Gastroesophageal sphincter (tissue), 4 donors: ENCODE results near the gene EIF1AX. TPM values are rescaled to one million over a fixed set of nuclear protein-coding genes. Genes with fewer than 3 reads are reported as not detected.
"Not testable (repeated sequence)": the region's sequence is repeated elsewhere in the genome, so short reads cannot be mapped to it uniquely, and the experiment has no call there.

ENCODE experiments used
- ATAC-seq: fragments of 150-250 bp; one replicate; pipeline ENCODE4 v1.9.1; 2016; ENCODE audit warnings: mild to moderate bottlenecking, moderate library complexity
- H3K27ac ChIP-seq, 4 donors: fragments of 200-600 bp; sonication (generic) in 3 of 4; 1 replicate in 3 of 4; 2 replicates in 1 of 4; pipeline ENCODE4 v1.5.1; 2016 to 2019
- H3K27me3 ChIP-seq: fragments of 200-600 bp; sonication (generic); one replicate; pipeline ENCODE4 v1.5.1; 2019
- H3K36me3 ChIP-seq, 2 donors: fragments of 200-600 bp; sonication (generic); one replicate each; pipeline ENCODE4 v1.5.1; 2019; ENCODE audit warnings: control low read depth in 1 of 2
- H3K4me1 ChIP-seq, 3 donors: fragments of 200-600 bp; sonication (generic); 1 replicate in 2 of 3; 2 replicates in 1 of 3; pipeline ENCODE4 v1.5.1; 2016 to 2019; ENCODE audit warnings: control low read depth in 2 of 3
- H3K4me3 ChIP-seq, 2 donors: fragments of 200-600 bp; sonication (generic); one replicate each; pipeline ENCODE4 v1.5.1; 2019; ENCODE audit warnings: mild to moderate bottlenecking in 1 of 2, moderate library complexity in 1 of 2
- H3K9me3 ChIP-seq, 3 donors: fragments of 200-600 bp; sonication (generic); one replicate each; pipeline ENCODE4 v1.5.1; 2017 to 2019; ENCODE audit warnings: control low read depth in 2 of 3
- EP300 ChIP-seq: sonication (generic); formaldehyde crosslinking; IDR thresholded peaks from one replicate; pipeline ENCODE4 v1.6.1; 2017; ENCODE audit warnings: antibody characterized with exemption, mild to moderate bottlenecking
- POLR2A ChIP-seq, 2 donors: fragments of 450-650 bp; IDR thresholded peaks; one replicate each; pipeline ENCODE4 v1.6.1; 2017; ENCODE audit warnings: antibody characterized with exemption in 2 of 2, mild to moderate bottlenecking in 2 of 2, moderate library complexity in 1 of 2
- POLR2AphosphoS5 ChIP-seq: sonication (generic); formaldehyde crosslinking; IDR thresholded peaks from one replicate; pipeline ENCODE4 v1.6.1; 2017; ENCODE audit warnings: antibody characterized with exemption
- WGBS, 2 donors: methylation state at CpG; one replicate each; pipeline ENCODE4 v1.1.5; 2018; ENCODE audit warnings: low coverage in 1 of 2; 5-methylcytosine and 5-hydroxymethylcytosine counted together
- total RNA-seq, 4 donors: library from RNA; depleted of rRNA; stranded (reverse); fragments of >200 nt; gene quantifications; one replicate each; pipeline ENCODE4 v1.1.0, GENCODE V29; 2016
- TF ChIP-seq, protein P1 (sequence below), 4 experiments: fragments of 200-600 bp in 2 of 4; fragments of 450-650 bp in 2 of 4; sonication (generic) in 1 of 4; IDR thresholded peaks; one replicate each; pipeline ENCODE4 v1.5.1; 2017 to 2019; ENCODE audit warnings: antibody characterized with exemption in 4 of 4, mild to moderate bottlenecking in 2 of 4, moderate library complexity in 2 of 4

EIF1AX gene
- total RNA-seq, 4 donors from 2014 or later: 52.0 to 70.4 (median 53.4) TPM

DNA sequence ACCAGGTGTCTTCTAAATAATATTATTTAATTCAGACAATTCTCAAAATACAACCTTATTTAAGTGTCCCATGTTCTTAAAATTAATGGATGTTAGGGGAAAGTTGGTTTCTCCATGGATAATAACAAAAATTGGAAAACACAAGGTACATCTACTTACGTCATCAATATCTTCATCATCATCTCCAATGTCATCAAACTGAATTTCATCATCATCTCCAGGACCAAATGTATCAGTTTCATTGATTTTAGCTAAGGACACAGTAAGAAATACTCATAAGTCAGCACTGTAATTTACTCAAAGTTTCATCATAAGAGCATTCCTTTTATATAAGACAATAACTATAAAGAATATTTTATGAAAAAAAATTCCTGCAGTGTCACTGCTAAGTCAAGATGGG, 11.3 kb downstream of the EIF1AX start:
- Histone ChIP-seq H3K27ac (no peak overlapping the region), H3K36me3 (peaks cover 0 to 59% of the 10 kb centered on the region in 2 donors), H3K27me3 (no peaks in the 10 kb centered on the region), H3K4me1 (no peaks in the 10 kb centered on the region), H3K9me3 (no peaks in the 10 kb centered on the region), H3K4me3 (no peak overlapping the region)
- 89 to 100% methylated on average over 1 of the region's 1 CpG for WGBS, 2 donors
- TF ChIP-seq POLR2A (IDR thresholded peaks at IDR 0.05) (no peak), POLR2AphosphoS5 (no peak), EP300 (no peak)
- TF ChIP-seq, protein P1, sequence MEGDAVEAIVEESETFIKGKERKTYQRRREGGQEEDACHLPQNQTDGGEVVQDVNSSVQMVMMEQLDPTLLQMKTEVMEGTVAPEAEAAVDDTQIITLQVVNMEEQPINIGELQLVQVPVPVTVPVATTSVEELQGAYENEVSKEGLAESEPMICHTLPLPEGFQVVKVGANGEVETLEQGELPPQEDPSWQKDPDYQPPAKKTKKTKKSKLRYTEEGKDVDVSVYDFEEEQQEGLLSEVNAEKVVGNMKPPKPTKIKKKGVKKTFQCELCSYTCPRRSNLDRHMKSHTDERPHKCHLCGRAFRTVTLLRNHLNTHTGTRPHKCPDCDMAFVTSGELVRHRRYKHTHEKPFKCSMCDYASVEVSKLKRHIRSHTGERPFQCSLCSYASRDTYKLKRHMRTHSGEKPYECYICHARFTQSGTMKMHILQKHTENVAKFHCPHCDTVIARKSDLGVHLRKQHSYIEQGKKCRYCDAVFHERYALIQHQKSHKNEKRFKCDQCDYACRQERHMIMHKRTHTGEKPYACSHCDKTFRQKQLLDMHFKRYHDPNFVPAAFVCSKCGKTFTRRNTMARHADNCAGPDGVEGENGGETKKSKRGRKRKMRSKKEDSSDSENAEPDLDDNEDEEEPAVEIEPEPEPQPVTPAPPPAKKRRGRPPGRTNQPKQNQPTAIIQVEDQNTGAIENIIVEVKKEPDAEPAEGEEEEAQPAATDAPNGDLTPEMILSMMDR (IDR thresholded peaks at IDR 0.05): no peak
- no peak for ATAC-seq

DNA sequence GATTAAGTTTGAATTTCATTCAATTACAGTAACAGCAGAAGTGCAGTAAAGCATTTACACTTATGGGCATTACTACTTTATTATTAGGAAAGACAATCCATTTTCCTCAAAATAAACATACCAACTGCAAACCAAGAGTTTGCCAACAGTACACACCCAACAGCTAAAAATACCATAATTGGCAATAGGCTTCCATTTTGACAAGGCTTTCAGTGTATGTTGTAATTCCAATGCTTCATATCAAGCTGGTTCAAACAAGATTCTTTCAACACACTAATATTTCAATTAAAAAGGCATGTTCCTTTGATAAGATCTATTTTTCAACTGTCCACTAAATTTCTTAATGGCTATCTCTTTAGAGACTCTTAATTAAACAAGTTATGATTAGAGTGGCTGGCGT, 12.1 kb downstream of the EIF1AX start:
- Histone ChIP-seq H3K36me3 (peaks cover 0 to 56% of the 10 kb centered on the region in 2 donors), H3K4me1 (no peaks in the 10 kb centered on the region), H3K9me3 (no peaks in the 10 kb centered on the region), H3K27me3 (no peaks in the 10 kb centered on the region), H3K27ac (no peak overlapping the region), H3K4me3 (no peak overlapping the region)
- ATAC-seq: no peak
- 82 to 83% methylated on average over 1 of the region's 1 CpG for WGBS, 2 donors
- TF ChIP-seq POLR2AphosphoS5 (no peak), POLR2A (IDR thresholded peaks at IDR 0.05) (no peak), EP300 (no peak)
- TF ChIP-seq, protein P1 (IDR thresholded peaks at IDR 0.05): no peak

DNA sequence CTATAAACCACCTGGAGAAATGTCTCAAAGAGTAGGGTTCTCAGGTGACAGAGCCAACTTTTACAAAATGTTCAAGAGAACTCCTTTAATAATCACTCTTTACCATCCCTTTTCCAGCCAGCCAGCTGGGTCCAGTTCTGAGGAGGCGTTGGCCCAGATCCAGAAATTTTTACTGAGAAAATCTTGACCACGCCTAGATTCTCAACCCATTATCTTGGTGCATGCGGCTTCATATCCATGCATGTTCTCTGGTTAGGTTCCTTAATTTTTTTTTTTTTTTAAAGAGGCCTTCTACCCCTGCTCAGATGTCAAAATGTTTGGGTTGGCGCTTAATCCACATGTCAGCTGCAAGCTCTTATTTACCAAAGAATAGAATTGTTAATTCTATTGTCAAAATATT, 13.0 kb downstream of the EIF1AX start:
- Histone ChIP-seq H3K27ac (no peak overlapping the region), H3K4me1 (no peaks in the 10 kb centered on the region), H3K27me3 (no peaks in the 10 kb centered on the region), H3K4me3 (no peak overlapping the region), H3K9me3 (no peaks in the 10 kb centered on the region), H3K36me3 (peaks cover 0 to 47% of the 10 kb centered on the region in 2 donors)
- TF ChIP-seq POLR2A (IDR thresholded peaks at IDR 0.05) (no peak), POLR2AphosphoS5 (no peak), EP300 (no peak)
- TF ChIP-seq, protein P1 (IDR thresholded peaks at IDR 0.05): no peak
- no peak for ATAC-seq
- WGBS, 2 donors: 37 to 80% methylated on average over 4 of the region's 4 CpGs

GRCh38 chrX:20127440-20127839, 14.2 kb downstream of the EIF1AX start:
- 0 to 8% methylated on average over 2 to 3 of the region's 3 CpGs for WGBS, 2 donors
- ATAC-seq: not testable (repeated sequence)

GRCh38 chrX:20126833-20127232, 14.8 kb downstream of the EIF1AX start:
- not testable (repeated sequence) for H3K4me1 ChIP-seq, ATAC-seq, H3K27me3 ChIP-seq, H3K4me3 ChIP-seq, H3K27ac ChIP-seq, H3K9me3 ChIP-seq
- no CpG with 5 or more reads among the region's 1 CpG for WGBS, 2 donors
- peaks cover 0 to 30% of the 10 kb centered on the region in 2 donors for H3K36me3 ChIP-seq

More at GRCh38 chrX:20127440-20127839, 14.2 kb downstream of the EIF1AX start:
- H3K36me3 ChIP-seq: peaks cover 0 to 36% of the 10 kb centered on the region in 2 donors
- H3K4me1 ChIP-seq, H3K27ac ChIP-seq, H3K9me3 ChIP-seq, H3K4me3 ChIP-seq, H3K27me3 ChIP-seq: not testable (repeated sequence)
- TF ChIP-seq, protein P1 (IDR thresholded peaks at IDR 0.05): peak in 1 of 4 experiments; percentile 41

- no peak for ATAC-seq
- Histone ChIP-seq H3K9me3 (no peaks in the 10 kb centered on the region), H3K36me3 (peaks cover 0 to 12% of the 10 kb centered on the region in 2 donors), H3K4me1 (no peaks in the 10 kb centered on the region), H3K27ac (no peak overlapping the region), H3K27me3 (no peaks in the 10 kb centered on the region), H3K4me3 (no peak overlapping the region)
- TF ChIP-seq, protein P1 (IDR thresholded peaks at IDR 0.05): no peak
- TF ChIP-seq EP300 (no peak), POLR2AphosphoS5 (no peak), POLR2A (IDR thresholded peaks at IDR 0.05) (no peak)
Measured at GRCh38 chrX:20124964-20125363, 16.7 kb downstream of the EIF1AX start.
